ENCODE results near the gene DMBT1.

The DMBT1 gene

DNA sequence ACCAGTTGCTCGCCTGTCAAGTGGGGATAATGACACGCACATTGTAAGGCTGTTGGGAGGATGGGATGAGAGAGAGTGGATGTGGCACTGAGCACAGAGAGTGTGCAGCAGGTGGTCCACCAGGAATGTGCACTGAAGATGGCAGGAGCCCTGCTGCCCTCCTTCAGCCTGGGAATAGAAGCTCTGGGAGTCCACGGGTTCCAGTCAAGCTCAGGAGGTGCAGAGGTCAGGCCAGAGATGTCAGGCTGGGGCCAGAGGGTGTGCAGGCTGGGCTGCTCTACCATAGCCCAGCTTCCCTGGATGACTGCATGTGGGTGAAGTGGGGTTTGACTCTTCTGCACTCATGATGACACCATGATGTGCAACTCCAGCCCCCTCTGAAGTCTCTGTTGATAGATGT lies 80.4 kb downstream of the DMBT1 start:
- TF ChIP-seq, protein P1, sequence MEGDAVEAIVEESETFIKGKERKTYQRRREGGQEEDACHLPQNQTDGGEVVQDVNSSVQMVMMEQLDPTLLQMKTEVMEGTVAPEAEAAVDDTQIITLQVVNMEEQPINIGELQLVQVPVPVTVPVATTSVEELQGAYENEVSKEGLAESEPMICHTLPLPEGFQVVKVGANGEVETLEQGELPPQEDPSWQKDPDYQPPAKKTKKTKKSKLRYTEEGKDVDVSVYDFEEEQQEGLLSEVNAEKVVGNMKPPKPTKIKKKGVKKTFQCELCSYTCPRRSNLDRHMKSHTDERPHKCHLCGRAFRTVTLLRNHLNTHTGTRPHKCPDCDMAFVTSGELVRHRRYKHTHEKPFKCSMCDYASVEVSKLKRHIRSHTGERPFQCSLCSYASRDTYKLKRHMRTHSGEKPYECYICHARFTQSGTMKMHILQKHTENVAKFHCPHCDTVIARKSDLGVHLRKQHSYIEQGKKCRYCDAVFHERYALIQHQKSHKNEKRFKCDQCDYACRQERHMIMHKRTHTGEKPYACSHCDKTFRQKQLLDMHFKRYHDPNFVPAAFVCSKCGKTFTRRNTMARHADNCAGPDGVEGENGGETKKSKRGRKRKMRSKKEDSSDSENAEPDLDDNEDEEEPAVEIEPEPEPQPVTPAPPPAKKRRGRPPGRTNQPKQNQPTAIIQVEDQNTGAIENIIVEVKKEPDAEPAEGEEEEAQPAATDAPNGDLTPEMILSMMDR (IDR thresholded peaks at IDR 0.05; ENCODE audit: low read depth, low read length, missing control alignments), result no peak
- no peak overlapping the region for H3K4me3 ChIP-seq (ENCODE audit: low read depth, low read length)

DNA sequence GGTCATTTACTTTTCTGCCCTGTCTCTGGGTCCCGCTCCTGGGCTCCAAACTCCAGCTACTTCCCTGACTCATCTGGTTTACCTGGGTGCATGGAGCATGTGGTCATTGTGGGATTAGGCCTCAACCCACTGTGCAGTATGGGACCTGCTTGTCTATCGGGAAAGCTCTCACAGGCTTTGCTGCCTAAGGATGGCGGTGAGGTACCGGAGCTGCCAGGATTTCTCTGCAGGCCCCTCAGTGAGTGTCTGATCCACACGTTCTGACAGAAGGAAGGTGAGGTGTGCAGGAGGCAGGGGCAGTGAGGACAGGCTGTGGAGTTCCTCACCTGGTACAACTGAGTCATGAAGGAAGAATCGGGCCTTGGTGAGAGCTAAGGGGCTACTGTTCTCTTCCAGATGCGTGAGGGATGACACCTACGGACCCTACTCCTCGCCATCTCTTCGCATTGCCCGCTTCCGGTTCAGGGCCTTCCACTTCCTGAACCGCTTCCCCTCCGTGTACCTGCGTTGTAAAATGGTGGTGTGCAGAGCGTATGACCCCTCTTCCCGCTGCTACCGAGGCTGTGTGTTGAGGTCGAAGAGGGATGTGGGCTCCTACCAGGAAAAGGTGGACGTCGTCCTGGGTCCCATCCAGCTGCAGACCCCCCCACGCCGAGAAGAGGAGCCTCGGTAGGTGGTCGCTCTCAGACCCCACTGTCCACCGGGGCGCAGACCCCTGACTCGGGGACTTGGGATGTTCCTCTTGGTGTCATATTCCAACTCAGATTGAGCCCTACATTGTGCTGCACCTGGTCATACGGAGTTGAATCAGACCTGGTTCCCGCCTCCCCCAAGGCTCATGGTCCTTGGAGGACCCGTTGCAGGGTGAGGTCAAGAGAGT lies 82.4 kb downstream of the DMBT1 start:
- no peak overlapping the region for H3K4me3 ChIP-seq (ENCODE audit: low read depth, low read length)
- TF ChIP-seq, protein P1 (IDR thresholded peaks at IDR 0.05; ENCODE audit: low read depth, low read length, missing control alignments), result no peak
- no peak for DNase-seq (ENCODE audit: low read depth)

More for the DNA sequence above, 80.4 kb downstream of the DMBT1 start:
- DNase-seq (ENCODE audit: low read depth), result no peak

DNA sequence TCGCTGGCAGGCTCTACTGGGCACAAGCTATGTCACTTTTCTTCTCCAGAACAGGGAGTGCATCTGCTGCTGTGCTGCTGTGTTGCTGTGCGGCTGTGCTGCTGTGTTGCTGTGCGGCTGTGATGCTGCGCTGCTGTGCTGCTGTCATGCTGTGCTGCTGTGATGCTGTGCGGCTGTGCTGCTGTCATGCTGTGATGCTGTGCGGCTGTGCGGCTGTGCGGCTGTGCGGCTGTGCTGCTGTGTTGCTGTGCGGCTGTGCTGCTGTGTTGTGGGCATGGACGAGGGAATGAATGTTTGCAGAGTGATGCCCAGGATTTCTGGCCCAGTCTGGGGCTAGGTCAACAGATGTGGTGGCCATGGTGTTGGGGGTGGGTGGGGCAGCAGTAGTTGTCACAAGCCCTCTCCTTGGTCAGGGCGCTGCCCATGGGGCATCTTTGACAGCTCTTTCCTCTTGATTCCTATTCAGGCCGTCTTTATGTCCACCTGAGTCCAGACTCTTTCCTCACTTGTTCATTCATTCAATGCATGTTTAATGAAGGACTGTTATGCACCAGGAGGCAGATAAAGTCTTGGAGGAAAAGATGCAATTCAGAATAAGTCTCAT lies 83.5 kb downstream of the DMBT1 start:
- H3K4me3 ChIP-seq (ENCODE audit: low read depth, low read length), result no peak overlapping the region
- DNase-seq (ENCODE audit: low read depth), result no peak
- TF ChIP-seq, protein P1 (IDR thresholded peaks at IDR 0.05; ENCODE audit: low read depth, low read length, missing control alignments), result no peak

DNA sequence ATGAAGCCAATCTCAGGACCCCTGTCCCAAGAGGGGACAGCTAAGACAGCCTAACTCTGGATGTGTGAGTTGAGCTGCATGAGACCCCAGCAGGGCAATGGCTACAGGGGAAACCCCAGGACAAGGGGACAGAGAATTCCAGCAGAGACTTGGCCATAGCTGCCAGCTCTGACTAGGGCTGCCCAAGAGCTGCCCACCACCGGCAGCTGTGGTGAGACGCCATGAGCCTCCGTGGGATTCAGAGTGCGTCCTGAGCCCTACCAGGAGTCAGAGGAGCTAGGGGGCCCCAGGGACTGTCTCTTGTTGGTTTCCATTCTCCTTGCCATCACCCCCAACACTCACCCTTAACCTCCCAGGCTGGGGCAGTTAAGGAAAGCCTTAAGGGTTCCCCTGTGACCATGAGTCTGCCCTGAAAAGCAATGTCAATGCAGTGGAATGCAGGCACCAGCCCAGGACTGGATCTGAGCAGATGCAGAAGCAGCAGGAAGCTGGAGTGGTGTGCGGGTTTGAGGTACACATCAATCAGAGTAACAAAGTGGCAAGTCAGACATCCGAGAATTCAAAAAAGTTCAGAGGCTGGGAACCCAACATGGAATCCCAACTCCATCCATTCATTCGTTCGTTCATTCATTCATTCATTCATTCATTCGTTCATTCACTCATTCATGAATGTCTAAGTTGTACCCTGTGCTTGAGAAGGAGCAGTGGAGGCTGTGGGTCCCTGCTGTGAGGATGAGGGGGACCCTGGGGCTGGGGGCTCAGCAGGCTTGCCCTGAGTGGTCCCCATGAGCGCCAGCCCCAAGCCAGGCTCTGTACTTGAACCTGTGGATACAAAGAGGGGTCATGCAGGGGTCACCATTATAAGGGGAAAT lies 86.2 kb downstream of the DMBT1 start:
- TF ChIP-seq, protein P1 (IDR thresholded peaks at IDR 0.05; ENCODE audit: low read depth, low read length, missing control alignments), result no peak
- DNase-seq (ENCODE audit: low read depth), result no peak
- no peak overlapping the region for H3K4me3 ChIP-seq (ENCODE audit: low read depth, low read length)

DNA sequence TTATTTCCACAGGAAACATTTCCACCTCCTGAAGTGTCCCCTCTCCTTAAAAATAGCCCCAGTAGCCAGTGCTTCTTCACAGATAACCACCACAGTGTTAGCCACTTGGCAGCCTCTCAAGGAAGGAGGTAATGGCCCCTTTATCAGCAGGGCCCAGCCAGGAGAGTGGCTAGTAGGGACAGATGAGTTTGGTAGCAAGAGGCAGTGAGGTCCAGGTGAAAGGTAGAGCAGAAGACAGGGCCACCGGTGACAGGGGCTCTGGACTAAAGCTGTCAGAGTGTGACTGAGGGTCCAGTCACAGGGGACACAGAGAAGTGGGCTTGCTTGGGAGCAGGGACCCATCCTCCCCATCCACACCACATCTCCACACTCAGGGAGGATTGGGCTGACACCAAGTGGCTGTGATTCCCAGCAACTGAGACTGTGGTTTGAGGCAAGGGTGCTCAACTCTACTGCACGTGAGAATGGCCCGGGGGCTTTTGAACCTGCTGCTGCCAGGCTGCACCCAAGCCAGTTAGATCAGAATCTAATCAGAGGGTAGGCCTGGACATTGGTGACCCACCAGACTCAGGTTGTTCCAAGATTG lies 86.9 kb downstream of the DMBT1 start:
- H3K4me3 ChIP-seq (ENCODE audit: low read depth, low read length), result no peak overlapping the region
- DNase-seq (ENCODE audit: low read depth), result no peak
- TF ChIP-seq, protein P1 (IDR thresholded peaks at IDR 0.05; ENCODE audit: low read depth, low read length, missing control alignments), result no peak

DNA sequence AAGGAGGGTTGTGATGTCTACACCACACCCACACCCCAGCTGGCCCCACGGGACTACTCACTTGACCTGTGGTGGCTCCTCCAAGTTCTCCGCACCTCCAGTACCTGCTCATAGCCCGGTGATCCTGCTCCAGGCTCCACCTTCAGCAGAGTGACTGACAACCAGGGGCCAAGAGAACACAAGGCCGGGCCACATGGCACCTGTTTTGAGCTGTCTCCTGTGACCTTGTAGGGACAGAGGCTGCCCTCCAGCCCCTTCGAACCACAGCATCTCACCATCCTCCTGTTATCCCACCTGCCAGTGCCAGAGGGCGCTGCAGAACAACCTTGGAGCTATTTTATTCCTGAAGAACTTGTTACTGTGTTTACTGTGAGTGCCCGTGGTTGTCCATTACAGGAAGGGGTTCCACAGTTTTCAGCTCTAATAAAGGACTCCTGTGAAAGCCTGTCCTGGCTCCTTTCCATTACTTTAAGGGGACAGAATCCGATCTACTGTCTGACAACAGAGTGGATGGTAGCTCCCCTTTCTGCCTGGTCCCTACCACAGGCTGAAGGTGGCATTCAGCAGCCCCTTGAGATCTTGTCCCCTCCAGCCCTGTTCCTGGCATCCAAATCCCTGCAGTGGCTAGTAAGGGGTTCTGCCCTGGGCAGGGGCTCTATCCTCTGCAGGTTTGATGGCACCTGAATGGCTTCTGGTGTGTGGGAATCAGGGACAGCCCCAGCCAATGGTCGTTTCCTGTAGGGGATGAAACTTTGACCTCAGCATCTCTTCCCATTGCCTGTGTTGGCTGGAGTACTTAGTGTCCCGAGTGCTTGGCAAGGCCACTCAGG lies 88.3 kb downstream of the DMBT1 start:
- H3K4me3 ChIP-seq (ENCODE audit: low read depth, low read length), result no peak overlapping the region
- TF ChIP-seq, protein P1 (IDR thresholded peaks at IDR 0.05; ENCODE audit: low read depth, low read length, missing control alignments), result peak; percentile 82
- DNase-seq (ENCODE audit: low read depth), result no peak
